Urinary bladder (tissue), 4 donors: ENCODE results near the gene ACOXL. TPM values are rescaled to one million over a fixed set of nuclear protein-coding genes. Genes with fewer than 3 reads are reported as not detected.

Experiments used
- DNase-seq: peaks from one replicate; pipeline ENCODE4 v3.0.0-alpha.2; 2015; ENCODE audit errors: extremely low spot score
- H3K27ac ChIP-seq: one replicate; pipeline ENCODE4 v1.5.1; 2013; ENCODE audit warnings: low read depth, mild to moderate bottlenecking, moderate library complexity
- H3K36me3 ChIP-seq: one replicate; pipeline ENCODE4 v1.6.1; 2013; ENCODE audit warnings: mild to moderate bottlenecking, moderate library complexity; ENCODE audit not compliant: insufficient read depth
- H3K4me1 ChIP-seq: one replicate; pipeline ENCODE4 v1.6.1; 2013; ENCODE audit warnings: mild to moderate bottlenecking, moderate library complexity; ENCODE audit not compliant: insufficient read depth
- H3K4me3 ChIP-seq: one replicate; pipeline ENCODE4 v1.5.1; 2013; ENCODE audit warnings: low read depth, low read length
- WGBS: extraction: QIAGEN DNeasy Blood & Tissue Kit; methylation state at CpG from one replicate; pipeline ENCODE4 v1.1.7; 2013; 5-methylcytosine and 5-hydroxymethylcytosine counted together
- polyA plus RNA-seq: library from polyadenylated mRNA; stranded (reverse); fragments of 200-250 nt; gene quantifications from one replicate; pipeline ENCODE4 v1.2.3, GENCODE V29; 2013
- total RNA-seq: library from RNA; depleted of rRNA; stranded (reverse); fragments of >200 nt; gene quantifications from one replicate; pipeline ENCODE4 v1.2.3, GENCODE V29; 2014
- donor health status: healthy with polysubstance abuse.
- donor health status: healthy.

The ACOXL gene
- total and polyA plus RNA-seq, 2 donors = 1.2 to 6.2 TPM

DNA sequence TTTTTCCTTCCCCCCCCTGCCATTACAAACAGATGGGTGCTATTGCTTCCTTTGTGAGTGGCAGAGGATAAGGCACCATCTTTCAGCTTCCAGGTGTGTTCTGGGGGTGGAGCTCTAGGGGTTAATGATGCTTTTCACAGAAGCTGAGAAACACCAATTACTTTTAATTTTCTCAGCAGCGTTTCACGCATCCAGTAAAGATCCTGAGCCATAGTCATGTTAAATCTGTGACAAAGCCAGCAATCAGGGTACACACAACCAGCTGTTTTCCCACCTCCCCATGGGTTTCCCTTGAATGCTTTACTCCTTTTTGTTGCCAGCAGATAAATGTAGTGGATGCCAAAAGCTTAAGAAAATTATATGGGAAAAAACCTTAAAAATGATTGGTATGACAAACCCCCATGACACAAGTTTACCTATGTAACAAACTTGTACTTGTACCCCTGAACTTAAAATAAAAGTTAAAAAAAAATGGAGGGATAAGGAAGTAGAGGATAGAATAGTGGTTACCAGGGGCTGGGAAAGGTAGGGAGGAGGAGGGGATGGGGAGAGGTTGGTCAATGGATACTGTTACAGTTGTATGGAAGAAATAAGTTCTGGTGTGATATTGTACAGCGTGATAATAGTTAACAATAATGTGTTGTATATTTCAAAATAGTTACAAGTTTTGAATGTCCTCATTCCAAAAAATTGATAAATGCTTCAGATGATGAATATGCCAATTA is 70.0 kb downstream of the ACOXL start:
- H3K36me3 ChIP-seq = no peaks in the 10 kb centered on the region
- no peak overlapping the region for H3K4me3 ChIP-seq
- WGBS = 71% methylated on average over 3 of the region's 3 CpGs
- no peak overlapping the region for H3K27ac ChIP-seq
- H3K4me1 ChIP-seq = no peaks in the 10 kb centered on the region
- DNase-seq = no peak

- no peak for DNase-seq
- WGBS = 90% methylated on average over 3 of the region's 3 CpGs
- Histone ChIP-seq H3K27ac (no peak overlapping the region), H3K4me3 (no peak overlapping the region), H3K36me3 (no peaks in the 10 kb centered on the region), H3K4me1 (no peaks in the 10 kb centered on the region)
Observed at GRCh38 chr2:110804433-110804832, 72.1 kb downstream of the ACOXL start.

DNA sequence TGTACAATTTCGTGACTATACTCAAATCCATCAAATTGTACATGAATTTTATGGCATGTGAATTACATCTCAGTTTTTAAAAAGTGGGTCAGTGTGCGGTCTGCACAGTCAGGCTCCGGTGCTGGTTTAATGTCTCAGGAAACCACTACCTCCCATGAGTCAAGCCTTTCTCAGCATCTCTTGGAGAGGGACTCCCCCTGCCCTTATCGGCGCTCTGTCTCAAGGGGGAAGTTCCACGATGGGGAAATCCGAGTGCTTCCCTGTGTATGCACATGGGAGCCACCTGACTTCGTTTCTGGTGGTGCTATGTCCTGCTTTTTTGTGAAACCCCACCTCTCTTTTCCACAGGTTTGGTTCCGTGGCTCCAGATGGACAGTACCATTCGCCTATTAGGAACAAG is 72.5 kb downstream of the ACOXL start:
- DNase-seq = no peak
- WGBS = 84% methylated on average over 10 of the region's 10 CpGs
- Histone ChIP-seq H3K36me3 (no peaks in the 10 kb centered on the region), H3K4me3 (no peak overlapping the region), H3K27ac (no peak overlapping the region), H3K4me1 (no peaks in the 10 kb centered on the region)

DNA sequence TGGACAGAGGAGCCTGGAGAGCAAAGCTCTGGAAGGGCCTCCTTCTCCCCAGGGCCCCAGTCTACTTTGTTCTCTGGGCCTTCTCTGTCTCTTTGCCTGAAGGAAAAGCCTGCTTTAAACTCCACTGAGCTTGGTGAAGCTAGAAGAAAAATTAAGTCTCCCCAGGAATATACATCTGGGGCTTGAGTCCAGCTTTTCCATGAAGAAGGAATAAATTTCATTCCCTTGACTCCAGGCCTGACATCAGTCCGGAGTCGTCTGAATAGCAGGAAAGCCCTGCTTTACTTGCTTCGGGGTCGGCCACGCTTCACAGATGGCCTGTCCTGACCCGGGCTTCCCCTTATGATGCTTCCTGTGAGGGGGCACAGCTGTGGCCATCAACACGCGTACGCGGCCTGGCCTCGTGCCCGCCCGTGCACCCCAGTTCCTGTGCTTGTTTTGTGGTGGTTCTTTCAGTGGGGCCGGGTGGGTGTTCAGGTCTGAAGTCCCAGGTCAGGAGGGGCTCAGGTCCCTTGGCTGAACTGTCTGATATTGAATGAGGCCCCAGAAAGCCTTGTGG is 73.6 kb downstream of the ACOXL start:
- H3K27ac ChIP-seq = no peak overlapping the region
- DNase-seq = no peak
- H3K36me3 ChIP-seq = no peaks in the 10 kb centered on the region
- 61% methylated on average over 14 of the region's 14 CpGs for WGBS
- H3K4me1 ChIP-seq = no peaks in the 10 kb centered on the region
- H3K4me3 ChIP-seq = no peak overlapping the region

GRCh38 chr2:110807522-110807921 is 75.1 kb downstream of the ACOXL start:
- Histone ChIP-seq H3K27ac (no peak overlapping the region), H3K36me3 (no peaks in the 10 kb centered on the region), H3K4me3 (no peak overlapping the region), H3K4me1 (no peaks in the 10 kb centered on the region)
- DNase-seq = no peak
- WGBS = 53% methylated on average over 12 of the region's 12 CpGs

- Histone ChIP-seq H3K4me3 (no peak overlapping the region), H3K27ac (no peak overlapping the region), H3K36me3 (no peaks in the 10 kb centered on the region), H3K4me1 (no peaks in the 10 kb centered on the region)
- no peak for DNase-seq
- 85% methylated on average over 2 of the region's 2 CpGs for WGBS
Observed at GRCh38 chr2:110810404-110810803, 78.0 kb downstream of the ACOXL start.

- Histone ChIP-seq H3K4me3 (no peak overlapping the region), H3K27ac (no peak overlapping the region), H3K4me1 (no peaks in the 10 kb centered on the region), H3K36me3 (no peaks in the 10 kb centered on the region)
- DNase-seq = no peak
- 94% methylated on average over 12 of the region's 12 CpGs for WGBS
Observed at GRCh38 chr2:110812726-110813645, 80.6 kb downstream of the ACOXL start.

- Histone ChIP-seq H3K4me1 (no peaks in the 10 kb centered on the region), H3K4me3 (no peak overlapping the region), H3K27ac (no peak overlapping the region), H3K36me3 (no peaks in the 10 kb centered on the region)
- DNase-seq = no peak
- WGBS = 88% methylated on average over 5 of the region's 5 CpGs
Observed at GRCh38 chr2:110813896-110814295, 81.5 kb downstream of the ACOXL start.

- no peak for DNase-seq
- Histone ChIP-seq H3K4me3 (no peak overlapping the region), H3K36me3 (no peaks in the 10 kb centered on the region), H3K4me1 (no peaks in the 10 kb centered on the region), H3K27ac (no peak overlapping the region)
- WGBS = 92% methylated on average over 1 of the region's 1 CpG
Observed at GRCh38 chr2:110815938-110816337, 83.6 kb downstream of the ACOXL start.

- 86% methylated on average over 12 of the region's 12 CpGs for WGBS
- DNase-seq = no peak
- Histone ChIP-seq H3K36me3 (no peaks in the 10 kb centered on the region), H3K27ac (no peak overlapping the region), H3K4me1 (no peaks in the 10 kb centered on the region), H3K4me3 (no peak overlapping the region)
Observed at GRCh38 chr2:110816404-110817365, 84.3 kb downstream of the ACOXL start.

GRCh38 chr2:110818767-110819481 is 86.6 kb downstream of the ACOXL start:
- Histone ChIP-seq H3K27ac (no peak overlapping the region), H3K4me1 (no peaks in the 10 kb centered on the region), H3K4me3 (no peak overlapping the region), H3K36me3 (no peaks in the 10 kb centered on the region)
- DNase-seq = no peak
- 65% methylated on average over 8 of the region's 8 CpGs for WGBS

GRCh38 chr2:110819711-110820110 is 87.3 kb downstream of the ACOXL start:
- no peak overlapping the region for H3K4me3 ChIP-seq
- H3K27ac ChIP-seq = no peak overlapping the region
- H3K4me1 ChIP-seq = no peaks in the 10 kb centered on the region
- H3K36me3 ChIP-seq = no peaks in the 10 kb centered on the region
- no peak for DNase-seq
- WGBS = 87% methylated on average over 3 of the region's 3 CpGs
